WERI-Rb-1 (cell line): ENCODE results near the gene AIPL1.

Experiments used
- DNase-seq: peaks from one replicate; pipeline ENCODE4 v3.0.0-alpha.2; 2020
- H3K27ac ChIP-seq: fragments of 250-450 bp; sonication (Bioruptor Pico); 2 replicates; pipeline ENCODE4 v1.5.1; 2020; ENCODE audit warnings: mild to moderate bottlenecking, moderate library complexity
- H3K27me3 ChIP-seq: fragments of 250-450 bp; sonication (Bioruptor Pico); 2 replicates; pipeline ENCODE4 v1.5.1; 2021; ENCODE audit warnings: mild to moderate bottlenecking, low read depth, moderate library complexity; ENCODE audit not compliant: insufficient read depth, severe bottlenecking
- H3K36me3 ChIP-seq: fragments of 250-450 bp; sonication (Bioruptor Pico); 2 replicates; pipeline ENCODE4 v1.5.1; 2020; ENCODE audit warnings: mild to moderate bottlenecking, moderate library complexity
- H3K4me3 ChIP-seq: 2 replicates; pipeline ENCODE4 v1.5.1; 2011; ENCODE audit warnings: low read depth, mild to moderate bottlenecking, control low read depth, low read length
- H3K9me3 ChIP-seq: fragments of 250-450 bp; sonication (Bioruptor Pico); 2 replicates; pipeline ENCODE4 v1.5.1; 2021; ENCODE audit warnings: mild to moderate bottlenecking, moderate library complexity; ENCODE audit not compliant: severe bottlenecking
- CTCF ChIP-seq: IDR thresholded peaks from 2 replicates; pipeline ENCODE4 v1.5.1; 2011; ENCODE audit warnings: low read depth, mild to moderate bottlenecking, control low read depth, inconsistent platforms, low read length

The AIPL1 gene

GRCh38 chr17:6374761-6375312 is 60.1 kb downstream of the AIPL1 start:
- no peak overlapping the region for H3K4me3 ChIP-seq
- H3K27me3 ChIP-seq, result no peaks in the 10 kb centered on the region
- no peaks in the 10 kb centered on the region for H3K36me3 ChIP-seq
- H3K9me3 ChIP-seq, result peaks cover 5% of the 10 kb centered on the region
- TF ChIP-seq CTCF, result no peak
- no peak for DNase-seq
- no peak overlapping the region for H3K27ac ChIP-seq

GRCh38 chr17:6374271-6374691 is 60.6 kb downstream of the AIPL1 start:
- no peak for TF ChIP-seq CTCF
- Histone ChIP-seq H3K4me3 (no peak overlapping the region), H3K36me3 (no peaks in the 10 kb centered on the region), H3K27me3 (no peaks in the 10 kb centered on the region), H3K27ac (no peak overlapping the region), H3K9me3 (peaks cover 5% of the 10 kb centered on the region)
- no peak for DNase-seq
